HG03039 (cell line): Measurements from ENCODE around the gene ZFPM1.
"Not testable (repeated sequence)": the region's sequence is repeated elsewhere in the genome, so short reads cannot be mapped to it uniquely, and the experiment has no call there.

Experiments used
- ATAC-seq: cut with Tn5 transposase; IDR thresholded peaks from one replicate; pipeline ENCODE4 v1.9.1; 2021; ENCODE audit warnings: mild to moderate bottlenecking, moderate library complexity; ENCODE audit not compliant: unreplicated experiment

ZFPM1 gene

GRCh38 chr16:88464447-88465318 lies 11.6 kb downstream of the ZFPM1 start:
- ATAC-seq = no peak

GRCh38 chr16:88465387-88465983 lies 12.4 kb downstream of the ZFPM1 start:
- no peak for ATAC-seq

- no peak for ATAC-seq
Observed at GRCh38 chr16:88466175-88466862, 13.2 kb downstream of the ZFPM1 start.

GRCh38 chr16:88466949-88467348 lies 13.9 kb downstream of the ZFPM1 start:
- ATAC-seq = no peak

- no peak for ATAC-seq
Observed at GRCh38 chr16:88467541-88467944, 14.5 kb downstream of the ZFPM1 start.

GRCh38 chr16:88468275-88469129 lies 15.4 kb downstream of the ZFPM1 start:
- no peak for ATAC-seq

- no peak for ATAC-seq
Observed at GRCh38 chr16:88469615-88470395, 16.7 kb downstream of the ZFPM1 start.

GRCh38 chr16:88470396-88470680 lies 17.3 kb downstream of the ZFPM1 start:
- not testable (repeated sequence) for ATAC-seq

- not testable (repeated sequence) for ATAC-seq
Observed at GRCh38 chr16:88470696-88471095, 17.6 kb downstream of the ZFPM1 start.

GRCh38 chr16:88471115-88471514 lies 18.0 kb downstream of the ZFPM1 start:
- ATAC-seq = no peak

GRCh38 chr16:88471575-88471974 lies 18.5 kb downstream of the ZFPM1 start:
- ATAC-seq = no peak

GRCh38 chr16:88472069-88472468 lies 19.0 kb downstream of the ZFPM1 start:
- ATAC-seq = no peak

GRCh38 chr16:88472637-88473205 lies 19.6 kb downstream of the ZFPM1 start:
- no peak for ATAC-seq

- ATAC-seq = no peak
Observed at GRCh38 chr16:88473666-88474534, 20.8 kb downstream of the ZFPM1 start.

- no peak for ATAC-seq
Observed at GRCh38 chr16:88475037-88475436, 22.0 kb downstream of the ZFPM1 start.

GRCh38 chr16:88476203-88476602 lies 23.1 kb downstream of the ZFPM1 start:
- ATAC-seq = no peak

- ATAC-seq = no peak
Observed at GRCh38 chr16:88476817-88477397, 23.8 kb downstream of the ZFPM1 start.

GRCh38 chr16:88477631-88478519 lies 24.8 kb downstream of the ZFPM1 start:
- no peak for ATAC-seq
